ENCODE data around the gene PFKFB4.

PFKFB4 gene

DNA sequence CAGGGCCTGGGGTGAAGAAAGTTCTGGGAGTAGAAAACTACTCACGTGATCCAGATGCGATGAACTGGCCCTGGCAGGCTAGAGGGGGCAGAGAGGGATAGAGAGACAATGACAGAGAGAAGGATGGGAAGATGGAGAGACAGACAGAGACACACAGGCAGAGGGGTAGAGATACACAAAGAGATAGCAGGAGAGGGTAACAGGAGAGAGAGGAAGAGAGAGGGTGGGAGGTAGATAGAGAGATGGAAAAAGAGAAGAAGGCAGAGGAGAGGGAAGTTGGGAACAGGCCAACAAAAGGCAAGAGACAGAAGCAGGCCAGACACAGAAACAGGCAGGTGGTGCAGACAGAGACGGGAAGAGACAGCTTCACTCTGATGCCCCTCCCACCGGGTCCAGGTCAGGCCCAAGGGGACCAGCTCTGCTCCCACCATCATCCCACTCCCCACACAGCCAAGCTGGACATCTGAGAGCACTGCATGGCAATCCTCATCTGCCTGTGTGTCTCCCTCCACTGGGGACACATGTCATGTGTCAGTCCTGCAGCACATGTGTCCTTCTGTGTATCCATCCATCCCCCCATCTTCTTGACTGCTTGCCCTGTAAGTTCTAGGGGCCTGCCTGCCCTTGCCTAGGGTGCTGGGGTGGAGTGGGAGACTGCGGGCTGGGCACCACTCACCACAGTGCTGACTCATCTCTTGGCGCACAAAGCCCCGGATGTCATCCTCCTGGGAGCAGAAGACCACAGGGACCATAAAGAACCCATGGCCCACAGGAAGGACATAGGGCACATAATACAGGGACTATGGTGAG is 9.2 kb upstream of the PFKFB4 start:
- Histone ChIP-seq H3K27me3 (ENCODE audit: control insufficient read depth in 1 of 2, insufficient read depth in 2 of 2, low read length in 2 of 2) (no peaks in the 10 kb centered on the region), H3K36me3 (ENCODE audit: insufficient read depth, low read length) (no peaks in the 10 kb centered on the region), H3K9ac (ENCODE audit: low read length) (no peak overlapping the region)

DNA sequence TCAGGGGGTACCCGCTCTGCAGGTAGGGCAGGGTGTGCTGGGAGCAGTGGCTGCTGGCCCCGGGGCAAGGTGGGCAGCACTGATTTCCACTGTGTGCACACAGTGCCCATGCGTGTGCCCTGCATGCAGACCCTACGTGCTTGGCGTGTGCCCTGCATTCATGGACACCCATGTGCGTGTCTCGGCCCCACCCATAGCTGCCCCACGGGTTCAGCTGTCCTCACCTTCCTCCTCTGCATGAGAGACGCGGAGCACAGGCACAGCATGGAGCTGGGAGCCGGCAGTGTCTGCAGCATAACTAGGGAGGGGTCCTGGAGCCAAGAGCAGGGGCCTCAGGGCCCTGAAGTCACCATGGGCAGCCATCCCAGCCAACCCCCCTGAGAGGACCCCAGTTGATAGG is 8.6 kb upstream of the PFKFB4 start:
- peaks cover 13% of the 10 kb centered on the region for H3K4me1 ChIP-seq (ENCODE audit: insufficient read depth, low read length)
- no peaks in the 10 kb centered on the region for H3K9me3 ChIP-seq (ENCODE audit: low read length)
- H3K27me3 ChIP-seq (ENCODE audit: control insufficient read depth in 1 of 2, insufficient read depth in 2 of 2, low read length in 2 of 2), result no peaks in the 10 kb centered on the region
- H3K36me3 ChIP-seq (ENCODE audit: insufficient read depth, low read length), result no peaks in the 10 kb centered on the region
- no peak overlapping the region for H3K4me3 ChIP-seq (ENCODE audit: low read depth in 1 of 2, low read length in 2 of 2)
- H3K27ac ChIP-seq (ENCODE audit: low read depth, low read length), result no peak overlapping the region
- H3K9ac ChIP-seq (ENCODE audit: low read length), result no peak overlapping the region

More for the DNA sequence above, 9.2 kb upstream of the PFKFB4 start:
- H3K4me1 ChIP-seq (ENCODE audit: insufficient read depth, low read length), result peaks cover 8% of the 10 kb centered on the region
- no peak overlapping the region for H3K27ac ChIP-seq (ENCODE audit: low read depth, low read length)
- no peaks in the 10 kb centered on the region for H3K9me3 ChIP-seq (ENCODE audit: low read length)
- H3K4me3 ChIP-seq (ENCODE audit: low read depth in 1 of 2, low read length in 2 of 2), result no peak overlapping the region

DNA sequence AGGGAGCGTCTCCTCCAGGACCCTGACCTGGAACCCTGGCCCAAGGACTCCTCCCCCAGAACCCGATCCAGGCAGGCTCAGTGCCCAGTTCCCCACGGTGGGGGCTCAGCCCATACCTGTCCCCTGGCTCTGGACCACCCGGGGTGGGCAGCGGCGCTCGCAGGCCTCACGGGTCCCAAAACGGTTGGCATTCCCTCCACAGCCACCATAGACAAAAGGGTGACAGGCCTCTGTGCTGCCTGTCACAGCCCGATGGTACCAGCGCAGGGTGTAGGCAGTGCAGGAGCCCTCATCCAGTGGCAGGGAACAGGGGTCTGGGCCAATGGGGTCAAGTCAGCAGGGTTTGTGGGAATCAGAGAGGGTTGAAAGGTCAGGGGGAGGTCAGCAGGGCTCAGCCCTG is 8.1 kb upstream of the PFKFB4 start:
- Histone ChIP-seq H3K27ac (ENCODE audit: low read depth, low read length) (no peak overlapping the region), H3K4me1 (ENCODE audit: insufficient read depth, low read length) (peaks cover 18% of the 10 kb centered on the region), H3K27me3 (ENCODE audit: control insufficient read depth in 1 of 2, insufficient read depth in 2 of 2, low read length in 2 of 2) (no peaks in the 10 kb centered on the region), H3K4me3 (ENCODE audit: low read depth in 1 of 2, low read length in 2 of 2) (no peak overlapping the region), H3K9me3 (ENCODE audit: low read length) (no peaks in the 10 kb centered on the region), H3K36me3 (ENCODE audit: insufficient read depth, low read length) (no peaks in the 10 kb centered on the region), H3K9ac (ENCODE audit: low read length) (no peak overlapping the region)

DNA sequence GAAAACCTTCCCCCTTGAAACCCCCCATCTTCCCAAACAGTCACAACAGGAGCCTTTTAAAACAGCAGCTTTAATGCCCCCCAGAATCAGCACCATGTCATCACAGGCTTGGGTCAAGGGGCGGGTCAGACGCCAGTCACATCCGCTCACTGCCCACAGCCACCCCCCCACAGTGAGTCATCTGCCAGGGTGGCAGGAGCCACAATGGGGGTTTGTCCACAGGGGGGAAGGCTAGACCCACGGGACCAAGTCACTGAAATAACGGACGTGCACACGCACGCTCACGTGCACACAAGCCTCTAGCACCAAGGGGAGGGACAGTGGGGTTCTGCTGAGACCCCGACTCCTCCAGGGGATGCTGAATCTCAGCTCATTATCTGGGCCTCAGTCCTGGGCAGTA is 7.4 kb upstream of the PFKFB4 start:
- Histone ChIP-seq H3K27me3 (ENCODE audit: control insufficient read depth in 1 of 2, insufficient read depth in 2 of 2, low read length in 2 of 2) (no peaks in the 10 kb centered on the region), H3K27ac (ENCODE audit: low read depth, low read length) (no peak overlapping the region), H3K9ac (ENCODE audit: low read length) (no peak overlapping the region), H3K36me3 (ENCODE audit: insufficient read depth, low read length) (no peaks in the 10 kb centered on the region), H3K9me3 (ENCODE audit: low read length) (no peaks in the 10 kb centered on the region), H3K4me1 (ENCODE audit: insufficient read depth, low read length) (peaks cover 23% of the 10 kb centered on the region), H3K4me3 (ENCODE audit: low read depth in 1 of 2, low read length in 2 of 2) (no peak overlapping the region)

DNA sequence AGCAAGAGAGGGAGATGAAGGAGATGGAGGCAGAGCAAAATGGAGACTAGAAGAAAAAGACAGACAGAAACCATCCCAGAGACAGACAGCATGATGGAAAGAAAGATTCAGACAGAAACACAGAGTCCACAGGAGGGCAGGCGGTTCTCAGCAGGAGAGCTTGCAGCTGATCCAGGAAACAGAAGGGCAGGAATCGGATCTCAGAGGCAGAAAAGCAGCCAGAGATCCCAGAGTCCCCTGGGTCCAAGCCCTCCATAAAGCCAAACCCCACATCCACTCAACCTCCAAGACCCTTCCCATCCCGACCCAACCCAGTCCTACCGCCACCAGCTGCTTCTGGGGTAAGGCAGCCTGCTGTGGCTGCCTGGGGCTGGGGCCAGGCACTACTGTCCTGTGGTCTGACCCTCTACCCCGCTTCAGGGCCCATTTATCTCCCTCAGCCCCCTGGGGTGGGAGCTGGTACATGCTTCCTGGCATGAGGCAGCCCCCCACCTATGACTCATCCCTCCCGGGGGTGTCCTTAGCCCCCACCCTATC is 6.8 kb upstream of the PFKFB4 start, which contains the start of gene UCN2:
Gene UCN2, minus strand, starts transcription at position 400 of the 537 bp plus-strand sequence. CDS start 657 bp downstream, outside the sequence.
- H3K4me3 ChIP-seq (ENCODE audit: low read depth in 1 of 2, low read length in 2 of 2), result no peak within 1 kb of the TSS
- no peaks in the 10 kb centered on the region for H3K9me3 ChIP-seq (ENCODE audit: low read length)
- H3K27ac ChIP-seq (ENCODE audit: low read depth, low read length), result no peak within 1 kb of the TSS
- H3K36me3 ChIP-seq (ENCODE audit: insufficient read depth, low read length), result no peaks in the 10 kb centered on the region
- H3K27me3 ChIP-seq (ENCODE audit: control insufficient read depth in 1 of 2, insufficient read depth in 2 of 2, low read length in 2 of 2), result no peaks in the 10 kb centered on the region
- no peak within 1 kb of the TSS for H3K9ac ChIP-seq (ENCODE audit: low read length)
- peaks cover 23% of the 10 kb centered on the region for H3K4me1 ChIP-seq (ENCODE audit: insufficient read depth, low read length)

DNA sequence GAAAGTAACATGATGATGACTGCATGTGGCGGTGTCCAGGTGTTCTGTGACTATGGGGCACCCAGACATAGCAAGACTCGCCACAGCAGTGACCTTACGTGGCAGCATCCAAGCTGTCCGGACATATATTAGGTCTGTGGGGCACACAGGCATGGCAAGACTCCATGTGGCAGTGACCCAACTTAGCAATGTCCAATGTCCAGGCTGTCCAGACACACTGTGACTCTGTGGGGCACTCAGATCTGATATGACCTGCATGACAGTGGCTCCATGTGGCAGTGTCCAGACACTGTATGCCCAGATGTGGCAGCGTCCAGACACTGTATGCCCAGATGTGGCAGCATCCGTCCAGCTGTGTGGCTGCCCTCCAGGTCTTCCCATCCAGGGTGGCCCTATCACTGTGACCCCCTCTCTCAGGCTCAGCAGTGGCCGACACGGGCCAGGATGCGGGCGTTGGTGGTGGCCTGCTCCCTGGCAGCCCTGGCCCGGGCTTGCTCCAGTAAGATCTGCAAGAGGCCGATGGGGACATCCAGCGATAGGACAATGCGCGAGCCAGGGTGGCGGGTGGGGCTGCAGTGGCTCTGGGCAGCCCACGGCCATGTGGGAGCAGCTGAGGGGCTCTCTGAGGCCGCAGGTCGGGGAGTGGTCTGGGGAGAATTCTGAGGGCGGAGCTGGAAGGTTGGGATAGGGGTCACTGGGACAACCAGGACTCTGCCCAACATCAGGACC is 5.9 kb upstream of the PFKFB4 start:
- H3K27ac ChIP-seq (ENCODE audit: low read depth, low read length), result no peak overlapping the region

DNA sequence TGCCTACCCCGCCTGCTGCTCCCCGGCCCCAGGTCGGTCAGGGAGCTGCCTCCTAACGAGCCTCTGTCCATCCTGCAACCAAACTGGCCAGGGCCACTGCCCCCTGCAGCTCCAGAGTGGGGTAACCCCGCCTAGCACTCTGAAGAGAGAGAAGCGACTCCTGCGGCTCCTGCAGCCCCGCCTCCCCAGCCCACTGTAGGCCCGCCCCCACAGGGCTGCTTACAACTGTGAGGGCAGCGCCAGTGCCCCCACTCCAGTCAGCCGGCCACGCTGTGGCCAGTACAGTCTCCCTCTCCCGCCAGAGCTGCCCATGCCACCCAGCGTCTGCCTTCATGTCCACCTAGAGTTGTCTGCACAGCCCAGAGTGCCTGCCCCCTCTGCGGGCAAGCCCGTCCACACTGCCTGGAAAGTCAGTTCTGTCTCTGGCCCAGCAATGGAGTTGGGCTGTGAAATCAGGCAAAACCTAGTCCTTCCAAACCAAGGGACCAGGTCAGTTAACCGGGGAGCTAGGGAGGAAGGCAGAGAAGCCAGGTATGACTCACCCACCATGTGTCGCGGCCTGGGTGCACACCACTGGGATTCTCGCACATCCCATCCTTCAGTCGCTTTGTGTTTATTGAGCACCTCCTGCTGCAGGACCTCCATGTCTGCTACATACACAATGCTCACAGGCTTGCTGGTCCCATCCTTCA is 4.6 kb upstream of the PFKFB4 start:
- Histone ChIP-seq H3K9me3 (ENCODE audit: low read length) (no peaks in the 10 kb centered on the region), H3K36me3 (ENCODE audit: insufficient read depth, low read length) (no peaks in the 10 kb centered on the region), H3K4me1 (ENCODE audit: insufficient read depth, low read length) (peaks cover 23% of the 10 kb centered on the region), H3K27ac (ENCODE audit: low read depth, low read length) (peak overlapping the region; percentile 61), H3K9ac (ENCODE audit: low read length) (peak overlapping the region; percentile 25), H3K4me3 (ENCODE audit: low read depth in 1 of 2, low read length in 2 of 2) (peak overlapping the region; percentile 32 to 56), H3K27me3 (ENCODE audit: control insufficient read depth in 1 of 2, insufficient read depth in 2 of 2, low read length in 2 of 2) (no peaks in the 10 kb centered on the region)

More for the DNA sequence above, 5.9 kb upstream of the PFKFB4 start:
- Histone ChIP-seq H3K36me3 (ENCODE audit: insufficient read depth, low read length) (no peaks in the 10 kb centered on the region), H3K4me1 (ENCODE audit: insufficient read depth, low read length) (peaks cover 23% of the 10 kb centered on the region), H3K4me3 (ENCODE audit: low read depth in 1 of 2, low read length in 2 of 2) (no peak overlapping the region), H3K9me3 (ENCODE audit: low read length) (no peaks in the 10 kb centered on the region), H3K27me3 (ENCODE audit: control insufficient read depth in 1 of 2, insufficient read depth in 2 of 2, low read length in 2 of 2) (no peaks in the 10 kb centered on the region), H3K9ac (ENCODE audit: low read length) (no peak overlapping the region)

DNA sequence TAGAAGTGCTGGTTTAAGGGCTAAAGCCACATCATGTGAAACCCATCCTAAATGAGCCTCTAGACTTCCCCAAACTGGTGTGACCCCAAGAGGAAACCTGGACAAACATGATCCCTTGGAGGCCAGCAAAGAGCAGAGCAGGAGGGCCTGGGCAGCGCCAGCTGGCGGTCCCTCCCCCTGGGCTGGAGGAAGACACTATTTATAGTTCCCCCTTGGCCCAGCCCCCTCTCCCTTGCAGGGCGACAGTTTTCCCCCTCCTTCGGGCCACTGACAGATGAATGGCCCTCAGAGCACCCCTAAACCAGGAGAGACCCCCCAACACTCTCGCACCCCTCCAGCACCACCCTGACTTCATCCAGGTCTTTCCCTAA is 4.0 kb upstream of the PFKFB4 start:
- peak overlapping the region; percentile 25 for H3K9ac ChIP-seq (ENCODE audit: low read length)
- peaks cover 23% of the 10 kb centered on the region for H3K4me1 ChIP-seq (ENCODE audit: insufficient read depth, low read length)
- H3K27me3 ChIP-seq (ENCODE audit: control insufficient read depth in 1 of 2, insufficient read depth in 2 of 2, low read length in 2 of 2), result no peaks in the 10 kb centered on the region
- H3K4me3 ChIP-seq (ENCODE audit: low read depth in 1 of 2, low read length in 2 of 2), result peak overlapping the region; percentile 32 to 56
- H3K9me3 ChIP-seq (ENCODE audit: low read length), result no peaks in the 10 kb centered on the region
- H3K27ac ChIP-seq (ENCODE audit: low read depth, low read length), result peak overlapping the region; percentile 68
- H3K36me3 ChIP-seq (ENCODE audit: insufficient read depth, low read length), result no peaks in the 10 kb centered on the region

DNA sequence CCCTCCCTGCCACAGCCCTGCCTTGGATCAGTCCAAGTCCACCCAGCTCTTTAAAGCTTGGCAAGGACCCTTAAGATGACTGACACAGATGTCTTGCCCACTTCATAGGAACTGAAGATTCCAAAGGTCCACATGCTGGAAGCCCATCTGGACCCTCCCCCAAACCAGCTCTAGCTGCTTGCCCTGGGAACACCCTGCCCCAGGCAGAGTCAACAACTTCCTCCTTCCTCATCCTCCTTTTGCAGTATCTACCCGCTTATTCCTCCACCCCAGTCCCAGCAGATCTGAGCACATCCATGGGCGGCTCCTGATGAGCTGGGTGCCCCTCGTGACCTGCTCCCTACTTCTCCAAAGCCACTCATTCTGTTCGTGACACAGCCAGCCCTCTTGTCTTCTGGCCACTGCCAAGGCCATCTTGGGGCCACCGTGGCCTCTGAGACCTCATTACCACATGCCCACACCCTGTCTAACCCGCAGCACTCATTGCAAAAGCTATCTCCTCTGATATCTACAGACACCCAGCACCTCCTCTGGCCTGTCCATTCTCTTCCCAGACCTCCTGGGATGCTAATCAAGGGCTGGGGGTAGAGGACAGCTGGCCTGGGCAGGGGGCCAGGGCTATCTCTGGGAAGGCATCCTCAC is 2.0 kb upstream of the PFKFB4 start:
- no peaks in the 10 kb centered on the region for H3K27me3 ChIP-seq (ENCODE audit: control insufficient read depth in 1 of 2, insufficient read depth in 2 of 2, low read length in 2 of 2)

DNA sequence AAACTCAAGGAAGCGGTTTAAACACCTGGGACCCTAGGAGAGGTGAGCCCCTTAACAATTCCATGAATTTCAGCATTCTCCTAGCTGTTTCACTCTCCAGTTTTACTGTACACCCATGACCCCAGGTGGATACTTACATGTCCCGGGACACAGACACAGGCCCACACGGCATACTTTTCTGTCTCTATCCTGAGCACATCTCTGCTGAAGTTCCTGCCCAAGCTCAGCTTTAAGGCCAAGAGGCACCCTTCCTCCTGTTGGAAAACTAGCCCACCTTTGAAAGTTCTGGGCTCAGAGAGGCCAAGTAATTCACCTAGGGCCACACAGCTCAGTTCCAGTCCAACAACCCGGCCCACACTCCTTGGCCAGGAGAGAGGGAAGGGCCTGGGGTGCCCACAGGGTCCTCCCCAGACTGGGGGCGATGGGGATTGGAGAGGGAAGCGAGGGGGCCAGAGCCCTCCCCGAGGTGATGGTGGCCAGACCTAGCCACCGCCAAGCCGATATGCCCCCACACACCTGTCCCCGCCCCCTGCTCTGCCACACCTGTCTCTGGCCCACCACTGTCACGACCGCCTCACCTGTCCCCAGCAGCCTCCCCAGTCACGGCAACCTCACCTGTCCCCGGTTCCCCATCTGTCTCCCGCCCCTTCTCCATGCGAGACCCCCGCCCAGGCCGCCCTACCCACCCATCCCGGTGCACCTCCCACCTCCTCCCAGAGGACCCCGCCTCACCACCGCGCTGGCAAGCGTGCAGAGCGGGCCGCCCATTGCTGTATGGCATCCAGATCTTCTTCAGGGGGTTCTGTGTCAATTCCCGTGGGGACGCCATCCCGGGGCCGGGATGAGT is 431 bp downstream of the PFKFB4 start:
- Histone ChIP-seq H3K4me3 (ENCODE audit: low read depth in 1 of 2, low read length in 2 of 2) (peak overlapping the region; percentile 48 to 53), H3K9me3 (ENCODE audit: low read length) (no peaks in the 10 kb centered on the region), H3K4me1 (ENCODE audit: insufficient read depth, low read length) (peaks cover 19% of the 10 kb centered on the region), H3K27me3 (ENCODE audit: control insufficient read depth in 1 of 2, insufficient read depth in 2 of 2, low read length in 2 of 2) (no peaks in the 10 kb centered on the region), H3K9ac (ENCODE audit: low read length) (no peak overlapping the region), H3K27ac (ENCODE audit: low read depth, low read length) (peak overlapping the region; percentile 67), H3K36me3 (ENCODE audit: insufficient read depth, low read length) (no peaks in the 10 kb centered on the region)

More for the DNA sequence above, 2.0 kb upstream of the PFKFB4 start:
- H3K27ac ChIP-seq (ENCODE audit: low read depth, low read length), result no peak overlapping the region
- no peaks in the 10 kb centered on the region for H3K9me3 ChIP-seq (ENCODE audit: low read length)
- H3K4me3 ChIP-seq (ENCODE audit: low read depth in 1 of 2, low read length in 2 of 2), result no peak overlapping the region
- H3K36me3 ChIP-seq (ENCODE audit: insufficient read depth, low read length), result no peaks in the 10 kb centered on the region
- H3K4me1 ChIP-seq (ENCODE audit: insufficient read depth, low read length), result peaks cover 23% of the 10 kb centered on the region
- H3K9ac ChIP-seq (ENCODE audit: low read length), result no peak overlapping the region
